GM19035 (cell line): Measurements from ENCODE around the gene BBLN.

ENCODE experiments used
- ATAC-seq: cut with Tn5 transposase; IDR thresholded peaks from one replicate; pipeline ENCODE4 v1.9.1; 2021; ENCODE audit not compliant: unreplicated experiment

Gene BBLN

DNA sequence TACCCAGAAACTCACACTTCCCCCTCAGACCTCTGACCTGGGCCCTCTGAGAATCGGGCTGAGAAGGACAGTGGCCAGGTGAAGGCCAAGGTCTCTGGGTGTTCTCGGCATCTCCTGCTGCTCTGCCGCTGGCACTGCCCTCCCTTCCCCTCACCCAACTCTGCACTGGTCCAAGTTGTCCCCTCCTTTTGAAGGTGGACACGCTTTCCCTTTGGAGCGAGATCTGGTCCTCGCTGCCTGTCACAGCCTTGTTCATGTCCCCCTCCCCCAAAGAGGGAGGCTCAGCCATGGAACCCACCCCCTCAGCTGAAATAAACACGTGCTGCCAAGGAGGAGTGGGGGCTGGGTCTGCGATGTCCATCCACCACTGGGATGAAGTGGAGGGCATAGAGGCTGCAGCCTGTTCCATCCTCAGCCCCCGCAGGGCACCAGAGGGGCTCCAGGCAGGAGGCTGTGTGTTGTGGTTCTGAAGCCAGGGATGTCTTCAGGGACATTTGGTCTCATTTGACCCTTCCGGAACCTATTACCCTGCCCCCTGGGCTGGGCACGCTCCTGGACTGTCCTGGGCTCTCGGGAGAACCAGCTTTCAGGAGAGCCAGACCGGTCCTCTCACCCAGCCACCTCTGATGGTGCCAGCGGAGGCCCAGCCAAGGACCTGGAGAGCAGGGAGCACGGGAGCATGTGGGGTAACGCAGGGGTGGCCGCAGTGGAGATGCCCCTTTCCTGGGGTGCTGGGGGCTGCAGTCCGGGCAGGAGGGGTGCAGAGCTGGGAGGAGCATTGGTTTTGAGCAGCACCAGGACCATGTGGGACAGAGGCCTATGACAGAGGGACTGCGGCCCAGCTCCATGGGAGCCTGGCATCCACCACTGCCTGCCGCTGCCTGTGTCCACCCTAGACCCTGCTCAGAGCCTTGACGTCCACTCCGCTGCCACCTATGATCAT is 15.6 kb upstream of the BBLN start:
- no peak for ATAC-seq

- no peak for ATAC-seq
Observed at GRCh38 chr9:128145536-128145935, 14.5 kb upstream of the BBLN start.

DNA sequence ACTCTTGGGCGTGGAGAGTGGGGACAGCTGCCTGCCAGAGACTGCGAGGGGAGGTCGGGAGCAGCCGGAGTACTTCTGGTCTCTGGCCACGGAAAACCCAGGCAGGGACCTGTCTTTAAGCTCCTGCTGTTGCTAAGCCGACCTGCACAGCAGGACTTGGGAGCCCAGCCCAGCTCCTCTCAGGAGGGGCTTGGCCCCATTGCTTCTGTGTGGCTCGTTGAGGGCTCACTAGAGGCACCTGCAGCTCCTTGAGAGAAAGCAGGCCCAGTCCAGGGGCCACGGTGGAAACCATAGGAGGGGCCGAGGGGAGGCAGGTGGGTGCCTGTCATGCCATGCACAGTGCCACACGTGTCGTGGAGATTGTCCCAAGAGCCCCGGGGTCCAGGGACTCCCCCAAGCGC is 14.1 kb upstream of the BBLN start:
- no peak for ATAC-seq

DNA sequence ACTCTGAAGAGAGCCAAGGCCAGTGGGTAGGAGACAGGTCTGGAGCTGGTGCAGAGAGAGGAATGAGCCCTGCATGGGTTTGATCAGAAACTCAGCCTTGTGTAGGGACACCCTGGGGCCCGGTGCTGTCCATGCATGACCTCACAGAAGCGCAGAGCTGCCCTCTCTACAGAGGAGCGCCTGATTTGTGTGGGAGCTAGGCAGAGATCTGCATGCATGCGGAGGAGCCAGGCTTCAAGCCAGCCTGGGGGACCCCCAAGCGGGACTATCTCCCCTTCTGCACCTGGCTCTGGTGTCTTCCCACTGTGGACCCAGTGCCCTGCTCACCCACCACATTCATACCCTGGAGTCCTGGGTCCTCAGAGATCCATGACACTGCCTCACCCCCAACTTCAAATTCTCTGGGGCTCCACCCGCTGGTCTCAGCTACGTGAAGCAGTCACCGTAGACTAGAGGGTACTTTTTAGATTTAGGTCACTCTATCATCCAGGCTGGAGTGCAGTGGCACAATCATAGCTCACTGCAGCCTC is 13.4 kb upstream of the BBLN start:
- no peak for ATAC-seq

DNA sequence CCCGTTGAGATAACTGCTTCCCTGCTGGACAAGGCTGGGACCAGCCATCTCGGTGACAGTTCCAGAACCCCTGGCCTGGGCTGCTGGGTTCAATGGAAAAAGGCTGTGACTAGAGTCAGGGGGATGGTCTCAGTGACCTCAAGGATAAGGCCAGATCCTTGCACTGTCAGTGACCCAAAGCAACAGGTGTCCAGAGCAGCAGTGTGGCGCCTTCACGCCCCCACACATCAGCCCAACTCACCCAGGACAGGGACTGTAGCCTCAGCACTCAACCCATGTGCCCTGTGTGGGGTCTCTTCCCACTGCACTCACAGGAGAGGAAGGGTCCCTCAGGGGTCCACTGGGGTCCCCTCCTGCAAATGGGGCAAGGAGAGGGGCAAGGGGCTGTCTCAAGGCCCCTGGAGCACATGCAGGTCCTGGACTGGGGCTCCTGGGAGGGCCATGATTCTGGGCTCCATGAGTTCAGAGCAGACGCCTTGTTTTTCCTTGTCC is 11.5 kb upstream of the BBLN start:
- ATAC-seq, result no peak

GRCh38 chr9:128149001-128149701 is 10.9 kb upstream of the BBLN start, which contains the start of gene LCN2:
TSS of gene LCN2 (plus strand) at chr9:128149453. CDS start at chr9:128149526, 73 bp downstream.
- ATAC-seq, result no peak

DNA sequence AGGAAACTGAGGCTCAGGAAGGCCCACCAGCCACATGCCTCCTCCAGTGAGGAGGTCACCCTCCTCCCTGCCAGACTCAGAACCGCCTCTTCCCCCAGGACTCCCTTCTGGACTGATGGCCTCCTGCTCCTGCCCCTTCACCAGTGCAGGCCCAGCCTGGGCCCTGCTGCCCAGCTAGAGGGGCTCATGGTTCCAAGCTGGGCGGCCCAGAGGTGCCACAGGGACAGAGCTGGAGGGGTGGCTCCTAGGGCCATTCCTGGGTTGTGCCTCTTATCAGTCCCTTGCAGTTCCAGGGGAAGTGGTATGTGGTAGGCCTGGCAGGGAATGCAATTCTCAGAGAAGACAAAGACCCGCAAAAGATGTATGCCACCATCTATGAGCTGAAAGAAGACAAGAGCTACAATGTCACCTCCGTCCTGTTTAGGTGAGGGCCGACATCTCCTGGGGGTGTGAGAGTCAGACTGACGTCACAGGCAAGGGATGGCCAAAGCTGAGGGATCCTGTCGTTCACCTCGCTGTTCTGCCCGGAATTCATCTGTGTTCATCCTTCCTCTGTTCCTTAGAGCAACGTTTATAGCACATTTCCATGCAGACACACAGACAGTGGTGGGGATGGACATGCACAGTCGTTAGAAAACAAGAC is 10.0 kb upstream of the BBLN start:
- no peak for ATAC-seq

DNA sequence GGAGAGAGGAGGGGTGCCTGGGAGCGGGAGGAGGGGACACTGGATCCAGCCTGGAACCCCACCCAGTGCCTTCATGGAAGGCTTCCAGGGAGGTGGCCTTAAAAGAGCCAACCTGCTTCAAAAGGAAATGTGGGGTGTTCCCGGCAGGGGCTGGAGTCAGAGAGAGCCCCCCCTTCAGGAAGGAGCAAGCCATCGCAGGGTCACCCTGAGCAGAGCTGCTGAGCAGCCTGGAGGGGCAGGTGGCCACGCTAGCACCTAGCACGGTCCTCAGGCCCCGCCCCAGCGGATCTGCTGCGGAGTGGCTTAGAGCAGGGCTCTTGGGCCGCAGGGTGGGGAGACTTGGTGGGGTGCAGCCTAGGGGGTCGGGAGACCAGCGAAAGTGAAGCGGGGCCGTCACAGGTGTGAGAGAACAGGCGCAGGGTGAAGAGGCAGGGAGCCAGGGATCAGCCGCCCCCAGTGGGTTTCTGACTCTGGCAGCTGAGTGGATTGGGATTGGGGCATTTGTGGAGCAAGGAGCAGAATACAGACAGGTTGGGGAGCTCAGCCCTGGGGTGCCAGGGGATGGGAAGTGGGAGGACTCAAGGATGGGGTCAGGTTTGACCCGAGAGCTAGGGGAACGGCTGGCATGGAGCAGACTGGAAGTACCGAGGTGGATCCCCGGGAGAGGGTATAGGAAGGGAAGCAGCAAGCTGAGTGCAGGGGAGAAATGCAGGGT is 9.3 kb upstream of the BBLN start:
- ATAC-seq, result no peak

DNA sequence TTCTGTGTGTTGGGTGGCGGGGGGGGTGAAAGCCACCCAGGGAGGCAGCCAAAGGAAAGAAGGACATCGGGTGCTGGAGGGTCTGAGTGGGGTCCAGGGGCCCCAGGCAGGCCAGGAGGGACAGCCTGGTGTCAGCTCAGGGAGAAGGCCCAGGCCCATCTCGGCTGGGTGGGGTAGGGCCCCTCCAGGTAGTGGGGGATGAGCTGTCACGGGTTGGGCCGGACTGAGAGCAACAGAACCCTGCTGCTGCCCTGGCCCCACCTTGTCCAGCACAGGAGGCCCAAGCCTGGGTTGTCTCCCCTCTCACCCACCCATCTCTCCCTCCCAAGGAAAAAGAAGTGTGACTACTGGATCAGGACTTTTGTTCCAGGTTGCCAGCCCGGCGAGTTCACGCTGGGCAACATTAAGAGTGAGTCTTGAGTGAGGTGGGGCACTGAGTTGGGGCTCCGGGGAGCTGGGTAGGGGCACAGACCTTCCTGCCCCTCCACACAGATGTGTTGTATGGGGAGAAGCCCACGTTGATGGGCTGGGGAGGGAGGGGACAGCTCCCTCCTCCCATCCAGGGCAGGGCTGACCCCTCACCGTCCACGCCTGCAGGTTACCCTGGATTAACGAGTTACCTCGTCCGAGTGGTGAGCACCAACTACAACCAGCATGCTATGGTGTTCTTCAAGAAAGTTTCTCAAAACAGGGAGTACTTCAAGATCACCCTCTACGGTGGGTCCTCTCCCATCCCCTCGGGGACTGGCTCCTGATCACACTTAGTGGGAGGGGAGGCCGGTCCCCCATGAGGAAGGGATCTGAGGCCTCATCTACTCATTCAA is 8.5 kb upstream of the BBLN start:
- no peak for ATAC-seq

GRCh38 chr9:128152133-128153059 is 7.7 kb upstream of the BBLN start:
- no peak for ATAC-seq

- no peak for ATAC-seq
Observed at GRCh38 chr9:128153060-128153946, 6.8 kb upstream of the BBLN start.

DNA sequence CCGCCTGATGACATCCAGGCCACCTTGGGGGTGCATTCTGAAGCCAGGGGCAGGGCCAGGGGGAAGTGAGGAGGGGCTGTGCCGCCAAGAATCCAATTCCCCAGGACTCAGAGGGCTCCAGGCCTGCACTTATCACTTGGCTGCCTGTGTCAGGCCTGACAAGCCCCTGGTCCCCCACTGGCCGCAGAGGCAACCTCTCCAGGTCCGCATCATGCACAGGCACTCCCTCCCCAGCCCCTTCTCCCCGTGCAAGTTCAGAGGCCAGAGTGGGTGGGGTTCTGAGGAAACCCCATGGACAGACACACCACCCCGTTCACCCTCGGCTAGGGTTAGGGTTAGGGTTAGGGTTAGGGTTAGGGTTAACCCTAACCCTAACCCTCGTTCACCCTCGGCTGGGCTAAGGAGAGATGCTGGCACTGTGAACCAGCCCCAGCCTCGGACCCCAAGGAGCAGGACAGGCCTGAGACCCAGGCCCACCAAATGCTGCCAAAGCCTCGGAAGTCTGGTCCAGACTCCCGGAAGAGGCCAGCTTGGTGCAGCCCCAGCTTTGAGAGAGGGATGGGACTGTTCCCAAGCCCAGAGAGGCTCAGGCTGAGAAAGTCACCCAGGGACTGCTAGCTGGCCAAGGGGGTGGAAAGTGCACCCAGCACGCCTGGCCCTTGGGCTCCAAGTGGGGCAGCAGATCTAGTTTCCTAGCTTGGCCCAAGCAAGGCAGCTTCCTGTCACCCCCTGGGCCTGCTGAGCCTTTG is 5.9 kb upstream of the BBLN start:
- no peak for ATAC-seq

- ATAC-seq, result no peak
Observed at GRCh38 chr9:128155736-128156500, 4.1 kb upstream of the BBLN start.

DNA sequence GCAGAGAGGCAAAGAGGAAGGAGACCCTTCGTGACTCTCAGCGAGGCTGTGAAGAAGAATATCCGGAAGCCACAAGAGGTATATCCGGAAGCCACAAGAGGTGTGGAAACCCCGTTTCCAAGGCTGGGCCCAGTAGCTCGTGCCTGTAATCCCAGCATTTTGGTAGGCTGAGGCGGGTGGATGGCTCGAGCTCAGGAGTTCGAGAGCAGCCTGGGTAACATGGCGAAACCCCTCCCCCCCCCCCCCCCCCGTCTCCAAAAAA is 612 bp upstream of the BBLN start:
- ATAC-seq, result no peak

- peak; percentile 16 for ATAC-seq
Observed at GRCh38 chr9:128160603-128160987, 530 bp downstream of the BBLN start.

GRCh38 chr9:128161215-128161902 is 1.3 kb downstream of the BBLN start:
- no peak for ATAC-seq
